ENCODE data around the gene NEMP2. TPM values are rescaled to one million over a fixed set of nuclear protein-coding genes. Genes with fewer than 3 reads are reported as not detected.
"Not testable (repeated sequence)": the region's sequence is repeated elsewhere in the genome, so short reads cannot be mapped to it uniquely, and the experiment has no call there.

Gene NEMP2
- total RNA-seq, 2 donors from 2014 or later = 3.2 to 3.6 TPM

GRCh38 chr2:190469771-190470170 lies 64.8 kb downstream of the NEMP2 start:
- no peak overlapping the region for H3K4me3 ChIP-seq
- TF ChIP-seq CTCF (IDR thresholded peaks at IDR 0.05) = no peak
- DNase-seq (ENCODE audit: low spot score) (no peak), ATAC-seq (ENCODE audit: insufficient number of reproducible peaks, low FRiP score, low read depth) (peak; percentile 43)
- H3K27ac ChIP-seq = peak overlapping the region; percentile 12 to 52
- no peaks in the 10 kb centered on the region for H3K9me3 ChIP-seq
- H3K4me1 ChIP-seq (ENCODE audit: control insufficient read depth in 1 of 2, low read depth in 2 of 2) = peaks cover 19 to 35% of the 10 kb centered on the region in 2 donors
- H3K27me3 ChIP-seq (replicated peaks; ENCODE audit: insufficient read depth) = no peaks in the 10 kb centered on the region
- no peaks in the 10 kb centered on the region for H3K36me3 ChIP-seq

DNA sequence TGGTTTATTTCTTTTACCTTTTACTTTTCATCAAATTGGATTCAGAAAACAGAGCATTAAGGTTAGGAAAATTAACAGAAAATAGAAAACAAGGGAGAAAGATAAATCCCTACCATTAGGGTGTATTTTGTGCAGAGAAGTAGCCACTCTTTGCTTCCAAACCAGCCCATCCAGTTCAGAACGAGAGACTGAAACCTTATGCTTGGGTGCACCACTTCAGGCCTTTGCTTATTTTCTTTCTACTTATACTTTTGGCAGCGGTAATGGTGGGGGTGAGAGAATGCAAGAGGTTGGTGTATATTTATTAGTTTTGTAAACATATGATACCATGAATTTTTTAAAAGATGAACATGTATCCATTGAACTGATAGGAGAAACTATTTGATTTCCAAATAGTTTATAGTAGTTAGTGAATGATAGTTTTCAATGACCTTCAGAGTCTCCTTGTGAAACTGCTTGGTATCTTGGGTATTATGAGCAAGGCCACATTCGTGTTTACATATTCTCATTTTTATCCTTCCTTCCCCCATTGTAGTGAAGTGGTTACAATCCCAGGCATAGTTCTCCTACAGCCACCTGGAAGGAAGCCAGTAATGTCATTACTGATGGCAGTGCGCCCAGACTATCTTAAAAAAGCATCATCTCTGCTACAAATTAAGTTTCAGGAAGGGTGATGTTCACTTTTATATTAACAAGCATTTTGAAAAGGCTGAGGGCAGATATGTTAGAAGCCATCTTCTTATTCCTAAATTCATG lies 65.5 kb downstream of the NEMP2 start:
- peaks cover 19 to 35% of the 10 kb centered on the region in 2 donors for H3K4me1 ChIP-seq (ENCODE audit: control insufficient read depth in 1 of 2, low read depth in 2 of 2)
- ATAC-seq (ENCODE audit: insufficient number of reproducible peaks, low FRiP score, low read depth) (no peak), DNase-seq (ENCODE audit: low spot score) (peak; percentile 22)
- no peaks in the 10 kb centered on the region for H3K27me3 ChIP-seq (replicated peaks; ENCODE audit: insufficient read depth)
- peak overlapping the region; percentile 45 to 52 for H3K27ac ChIP-seq
- H3K9me3 ChIP-seq = no peaks in the 10 kb centered on the region
- no peak overlapping the region for H3K4me3 ChIP-seq
- TF ChIP-seq CTCF (IDR thresholded peaks at IDR 0.05) = no peak
- H3K36me3 ChIP-seq = no peaks in the 10 kb centered on the region

- H3K27me3 ChIP-seq (replicated peaks; ENCODE audit: insufficient read depth); ATAC-seq (ENCODE audit: insufficient number of reproducible peaks, low FRiP score, low read depth); DNase-seq (ENCODE audit: low spot score); H3K4me3 ChIP-seq; H3K9me3 ChIP-seq; H3K36me3 ChIP-seq: not testable (repeated sequence)
- H3K27ac ChIP-seq = peak overlapping the region; percentile 45 to 52
- H3K4me1 ChIP-seq (ENCODE audit: control insufficient read depth in 1 of 2, low read depth in 2 of 2) = peaks cover 19 to 35% of the 10 kb centered on the region in 2 donors
Measured at GRCh38 chr2:190468354-190468753, 66.2 kb downstream of the NEMP2 start.

GRCh38 chr2:190467575-190468083 lies 66.9 kb downstream of the NEMP2 start:
- H3K4me1 ChIP-seq (ENCODE audit: control insufficient read depth in 1 of 2, low read depth in 2 of 2) = peaks cover 19 to 35% of the 10 kb centered on the region in 2 donors
- no peaks in the 10 kb centered on the region for H3K27me3 ChIP-seq (replicated peaks; ENCODE audit: insufficient read depth)
- H3K27ac ChIP-seq = peak overlapping the region; percentile 12 to 52
- H3K9me3 ChIP-seq = no peaks in the 10 kb centered on the region
- ATAC-seq (ENCODE audit: insufficient number of reproducible peaks, low FRiP score, low read depth) = no peak
- no peak for DNase-seq (ENCODE audit: low spot score)
- H3K36me3 ChIP-seq = no peaks in the 10 kb centered on the region
- H3K4me3 ChIP-seq = peak overlapping the region; percentile 50
- TF ChIP-seq CTCF (IDR thresholded peaks at IDR 0.05) = no peak

- Histone ChIP-seq H3K27me3 (replicated peaks; ENCODE audit: insufficient read depth) (no peaks in the 10 kb centered on the region), H3K27ac (peak overlapping the region; percentile 12 to 52), H3K4me3 (peak overlapping the region; percentile 50), H3K4me1 (ENCODE audit: control insufficient read depth in 1 of 2, low read depth in 2 of 2) (peaks cover 19 to 35% of the 10 kb centered on the region in 2 donors), H3K9me3 (no peaks in the 10 kb centered on the region), H3K36me3 (no peaks in the 10 kb centered on the region)
- no peak for DNase-seq (ENCODE audit: low spot score)
- no peak for ATAC-seq (ENCODE audit: insufficient number of reproducible peaks, low FRiP score, low read depth)
- no peak for TF ChIP-seq CTCF (IDR thresholded peaks at IDR 0.05)
Measured at GRCh38 chr2:190466819-190467446, 67.6 kb downstream of the NEMP2 start.

Data from thoracic aorta (tissue), 2 donors.